Activated CD8-positive, alpha-beta memory T cell treated with anti-CD3 and anti-CD28 coated beads for 48 hours (primary cell): ENCODE results near the gene THSD7A.

Experiments
- DNase-seq, 3 experiments: peaks; one replicate each; pipeline ENCODE4 v3.0.0-alpha.2; 2020; ENCODE audit warnings: low read depth in 2 of 3, low spot score in 2 of 3

Gene THSD7A

GRCh38 chr7:11831736-11832495 is at the start of gene THSD7A:
TSS of gene THSD7A (minus strand) at chr7:11832198. CDS start at chr7:11831946, 252 bp downstream.
- peak in 2 of 3 experiments; percentile 0 for DNase-seq

- no peak for DNase-seq
Observed at GRCh38 chr7:11881680-11882079, 49.7 kb upstream of the THSD7A start.

GRCh38 chr7:11875635-11876034 is 43.6 kb upstream of the THSD7A start:
- no peak for DNase-seq

- no peak for DNase-seq
Observed at GRCh38 chr7:11865671-11866070, 33.7 kb upstream of the THSD7A start.

GRCh38 chr7:11858622-11859302 is 26.8 kb upstream of the THSD7A start:
- DNase-seq: no peak

- no peak for DNase-seq
Observed at GRCh38 chr7:11858026-11858425, 26.0 kb upstream of the THSD7A start.

GRCh38 chr7:11848251-11848650 is 16.3 kb upstream of the THSD7A start:
- no peak for DNase-seq

- no peak for DNase-seq
Observed at GRCh38 chr7:11847336-11847735, 15.3 kb upstream of the THSD7A start.

GRCh38 chr7:11846361-11846955 is 14.5 kb upstream of the THSD7A start:
- no peak for DNase-seq

- DNase-seq: no peak
Observed at GRCh38 chr7:11843113-11843765, 11.2 kb upstream of the THSD7A start.

GRCh38 chr7:11841657-11842056 is 9.7 kb upstream of the THSD7A start:
- no peak for DNase-seq

- DNase-seq: no peak
Observed at GRCh38 chr7:11835260-11835659, 3.3 kb upstream of the THSD7A start.

- DNase-seq: no peak
Observed at GRCh38 chr7:11833431-11833830, 1.4 kb upstream of the THSD7A start.

- no peak for DNase-seq
Observed at GRCh38 chr7:11831156-11831735, 752 bp downstream of the THSD7A start.

- DNase-seq: no peak
Observed at GRCh38 chr7:11830582-11831155, 1.3 kb downstream of the THSD7A start.

GRCh38 chr7:11829954-11830353 is 2.0 kb downstream of the THSD7A start:
- no peak for DNase-seq

- no peak for DNase-seq
Observed at GRCh38 chr7:11819947-11820346, 12.1 kb downstream of the THSD7A start.

- DNase-seq: no peak
Observed at GRCh38 chr7:11819271-11819670, 12.7 kb downstream of the THSD7A start.

GRCh38 chr7:11818281-11818680 is 13.7 kb downstream of the THSD7A start:
- DNase-seq: no peak

- no peak for DNase-seq
Observed at GRCh38 chr7:11817111-11817740, 14.8 kb downstream of the THSD7A start.

GRCh38 chr7:11811709-11812108 is 20.3 kb downstream of the THSD7A start:
- no peak for DNase-seq
